Measurements from ENCODE around the gene FSTL3. TPM values are rescaled to one million over a fixed set of nuclear protein-coding genes. Genes with fewer than 3 reads are reported as not detected.

The FSTL3 gene
- total and polyA plus RNA-seq, 2 of the 13 experiments (the other 11 are each of a cell fraction or from before 2014, with no cell fraction given), result 13.5 to 15.6 TPM

DNA sequence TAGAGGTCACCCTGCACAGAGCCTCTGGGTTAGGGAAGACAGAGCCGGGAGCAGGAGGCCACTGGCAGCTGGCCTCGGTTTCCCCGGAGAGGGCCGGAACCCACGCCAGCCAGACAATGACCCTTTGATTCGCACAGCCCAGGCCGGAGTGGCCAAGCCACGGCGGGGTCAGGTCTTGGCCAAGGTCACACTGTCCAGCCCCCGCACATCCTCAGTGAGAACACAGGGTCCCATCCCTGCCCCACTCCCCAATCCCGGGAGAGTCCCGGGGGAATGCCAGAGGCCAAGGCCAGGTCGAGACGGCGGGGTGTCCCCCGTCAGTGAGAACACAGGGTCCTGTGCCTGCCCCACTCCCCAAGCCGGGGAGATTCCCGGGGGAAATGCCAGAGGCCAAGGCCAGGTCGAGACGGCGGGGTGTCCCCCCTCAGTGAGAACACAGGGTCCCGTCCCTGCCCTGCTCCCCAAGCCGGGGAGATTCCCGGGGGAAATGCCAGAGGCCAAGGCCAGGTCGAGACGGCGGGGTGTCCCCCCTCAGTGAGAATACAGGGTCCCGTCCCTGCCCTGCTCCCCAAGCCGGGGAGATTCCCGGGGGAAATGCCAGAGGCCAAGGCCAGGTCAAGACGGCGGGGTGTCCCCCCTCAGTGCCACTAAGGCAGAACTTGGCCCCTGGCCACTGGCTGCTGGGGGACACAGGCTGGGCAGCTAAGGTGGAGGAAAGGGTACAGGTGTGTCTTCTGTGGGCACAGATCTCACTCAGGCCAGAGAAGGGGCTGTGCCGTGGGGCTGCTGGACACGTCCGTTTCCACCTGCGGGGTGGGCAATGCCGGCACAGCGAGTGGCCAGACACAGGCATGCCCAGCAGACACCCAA, 1.7 kb upstream of the FSTL3 start (continued):
- TF ChIP-seq, protein P1, sequence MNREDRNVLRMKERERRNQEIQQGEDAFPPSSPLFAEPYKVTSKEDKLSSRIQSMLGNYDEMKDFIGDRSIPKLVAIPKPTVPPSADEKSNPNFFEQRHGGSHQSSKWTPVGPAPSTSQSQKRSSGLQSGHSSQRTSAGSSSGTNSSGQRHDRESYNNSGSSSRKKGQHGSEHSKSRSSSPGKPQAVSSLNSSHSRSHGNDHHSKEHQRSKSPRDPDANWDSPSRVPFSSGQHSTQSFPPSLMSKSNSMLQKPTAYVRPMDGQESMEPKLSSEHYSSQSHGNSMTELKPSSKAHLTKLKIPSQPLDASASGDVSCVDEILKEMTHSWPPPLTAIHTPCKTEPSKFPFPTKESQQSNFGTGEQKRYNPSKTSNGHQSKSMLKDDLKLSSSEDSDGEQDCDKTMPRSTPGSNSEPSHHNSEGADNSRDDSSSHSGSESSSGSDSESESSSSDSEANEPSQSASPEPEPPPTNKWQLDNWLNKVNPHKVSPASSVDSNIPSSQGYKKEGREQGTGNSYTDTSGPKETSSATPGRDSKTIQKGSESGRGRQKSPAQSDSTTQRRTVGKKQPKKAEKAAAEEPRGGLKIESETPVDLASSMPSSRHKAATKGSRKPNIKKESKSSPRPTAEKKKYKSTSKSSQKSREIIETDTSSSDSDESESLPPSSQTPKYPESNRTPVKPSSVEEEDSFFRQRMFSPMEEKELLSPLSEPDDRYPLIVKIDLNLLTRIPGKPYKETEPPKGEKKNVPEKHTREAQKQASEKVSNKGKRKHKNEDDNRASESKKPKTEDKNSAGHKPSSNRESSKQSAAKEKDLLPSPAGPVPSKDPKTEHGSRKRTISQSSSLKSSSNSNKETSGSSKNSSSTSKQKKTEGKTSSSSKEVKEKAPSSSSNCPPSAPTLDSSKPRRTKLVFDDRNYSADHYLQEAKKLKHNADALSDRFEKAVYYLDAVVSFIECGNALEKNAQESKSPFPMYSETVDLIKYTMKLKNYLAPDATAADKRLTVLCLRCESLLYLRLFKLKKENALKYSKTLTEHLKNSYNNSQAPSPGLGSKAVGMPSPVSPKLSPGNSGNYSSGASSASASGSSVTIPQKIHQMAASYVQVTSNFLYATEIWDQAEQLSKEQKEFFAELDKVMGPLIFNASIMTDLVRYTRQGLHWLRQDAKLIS (CRISPR knock-in tag; IDR thresholded peaks at IDR 0.05), result no peak
- TF ChIP-seq SMC3 (IDR thresholded peaks at IDR 0.05; ENCODE audit: low read length), result no peak

- Histone ChIP-seq H3K4me1 (ENCODE audit: insufficient read depth, low read length) (peaks cover 78% of the 10 kb centered on the region), H3K36me3 (replicated peaks in 1 of 2; ENCODE audit: control insufficient read depth in 1 of 2, insufficient read depth in 2 of 2, low read length in 2 of 2) (no peaks in the 10 kb centered on the region), H3K27ac (ENCODE audit: extremely low read length, insufficient read depth, low read length) (no peak overlapping the region), H4K20me1 (ENCODE audit: insufficient read depth, low read length) (no peaks in the 10 kb centered on the region), H3K27me3 (ENCODE audit: control insufficient read depth in 1 of 2, insufficient read depth in 2 of 2, low read length in 2 of 2) (peaks cover 0 to 7% of the 10 kb centered on the region in 2 experiments; a peak in 1 of 5 replicates), H3K9ac (ENCODE audit: insufficient read depth, low read depth, low read length) (no peak overlapping the region), H3K4me2 (ENCODE audit: low read depth, low read length) (peak overlapping the region; percentile 86), H3K4me3 (replicated peaks in 1 of 3; ENCODE audit: insufficient read depth in 1 of 3, low read depth in 2 of 3, low read length in 3 of 3) (peak overlapping the region; percentile 54 to 76 (median 69)), H2AFZ (ENCODE audit: low read length) (no peak overlapping the region), H3K79me2 (ENCODE audit: insufficient read depth, low read length) (no peaks in the 10 kb centered on the region), H3K9me3 (ENCODE audit: low read length) (no peaks in the 10 kb centered on the region)
- no peak for ATAC-seq
- TF ChIP-seq ZSCAN9 (CRISPR knock-in tag; IDR thresholded peaks at IDR 0.05; ENCODE audit: borderline replicate concordance) (no peak), NCOA2 (CRISPR knock-in tag; IDR thresholded peaks at IDR 0.05) (no peak), SRSF1 (optimal IDR thresholded peaks at IDR 0.05; ENCODE audit: low read depth, low read length) (peak; percentile 3), MAFF (IDR thresholded peaks at IDR 0.05; ENCODE audit: low read depth, low read length) (no peak), ZNF337 (CRISPR knock-in tag; IDR thresholded peaks at IDR 0.05; ENCODE audit: borderline replicate concordance, low read depth) (no peak), KAT8 (CRISPR knock-in tag; IDR thresholded peaks at IDR 0.05) (no peak), ZNF468 (CRISPR knock-in tag; IDR thresholded peaks at IDR 0.05) (no peak)
- TF ChIP-seq, protein P2, sequence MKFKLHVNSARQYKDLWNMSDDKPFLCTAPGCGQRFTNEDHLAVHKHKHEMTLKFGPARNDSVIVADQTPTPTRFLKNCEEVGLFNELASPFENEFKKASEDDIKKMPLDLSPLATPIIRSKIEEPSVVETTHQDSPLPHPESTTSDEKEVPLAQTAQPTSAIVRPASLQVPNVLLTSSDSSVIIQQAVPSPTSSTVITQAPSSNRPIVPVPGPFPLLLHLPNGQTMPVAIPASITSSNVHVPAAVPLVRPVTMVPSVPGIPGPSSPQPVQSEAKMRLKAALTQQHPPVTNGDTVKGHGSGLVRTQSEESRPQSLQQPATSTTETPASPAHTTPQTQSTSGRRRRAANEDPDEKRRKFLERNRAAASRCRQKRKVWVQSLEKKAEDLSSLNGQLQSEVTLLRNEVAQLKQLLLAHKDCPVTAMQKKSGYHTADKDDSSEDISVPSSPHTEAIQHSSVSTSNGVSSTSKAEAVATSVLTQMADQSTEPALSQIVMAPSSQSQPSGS (CRISPR knock-in tag; IDR thresholded peaks at IDR 0.05), result no peak
- DNase-seq (ENCODE audit: low spot score), result no peak
- no peak for FAIRE-seq
- no TSS peak for BruUV-seq (replicated peaks)
- CTCF ChIA-PET (ENCODE audit: low intra/inter-chr PET ratio, low total read pairs), result no interaction called here
- POLR2A ChIA-PET, result interaction anchor here (0.8 to 3.8 kb wide), 6 partner anchors 10 to 62 kb away, joined by 4 to 27 read pairs (median 6); partner anchors contain the start of genes PALM and RNF126
- 0% methylated on average over 7 of the region's 31 CpGs for WGBS (ENCODE audit: low lambda C conversion rate)
- intact Hi-C loops (cut with micrococcal nuclease; ENCODE audit: unreplicated experiment) (no loop called here), in situ Hi-C loops (cut with HindIII; ENCODE audit: extremely low pct_ligation_motif_present, low pct_unique_long_range_greater_than_20kb) (no loop called here)
Observed at GRCh38 chr19:676007-676338, 219 bp upstream of the FSTL3 start.

Data from HepG2 (cell line).